GM11168 (cell line): Measurements from ENCODE around the gene DNAJC18.
"Not testable (repeated sequence)": the region's sequence is repeated elsewhere in the genome, so short reads cannot be mapped to it uniquely, and the experiment has no call there.

Experiments
- in situ Hi-C: fragments of 300-500 bp; cut with MboI; formaldehyde crosslinking; loops from one replicate; pipeline ENCODE4 v1.12.0; 2022; ENCODE audit warnings: low sequenced_read_pairs; ENCODE audit not compliant: unreplicated experiment

Gene DNAJC18

GRCh38 chr5:139439013-139439903 is at the start of gene DNAJC18:
DNAJC18 (minus strand) TSS chr5:139439525; CDS start chr5:139439445, 80 bp downstream.
- in situ Hi-C loops, result no loop called here

GRCh38 chr5:139488260-139488659 is 48.9 kb upstream of the DNAJC18 start:
- in situ Hi-C loops, result no loop called here

GRCh38 chr5:139486201-139486600 is 46.9 kb upstream of the DNAJC18 start:
- in situ Hi-C loops, result no loop called here

- in situ Hi-C loops, result not testable (repeated sequence)
These were observed 43.5 kb upstream of the DNAJC18 start for GRCh38 chr5:139482890-139483208.

GRCh38 chr5:139482050-139482889 is 42.9 kb upstream of the DNAJC18 start, which contains the start of gene STING1:
STING1 (minus strand) TSS chr5:139482758; CDS start chr5:139481704, 1,054 bp downstream.
- in situ Hi-C loops, result no loop called here

- in situ Hi-C loops, result no loop called here
These were observed 42.3 kb upstream of the DNAJC18 start for GRCh38 chr5:139481580-139482049.

- in situ Hi-C loops, result no loop called here
These were observed 41.8 kb upstream of the DNAJC18 start for GRCh38 chr5:139481122-139481533.

GRCh38 chr5:139479729-139480128 is 40.4 kb upstream of the DNAJC18 start:
- in situ Hi-C loops, result loop anchor here (10.0 kb wide), 1 partner anchor 55 kb away; no protein-coding TSS in a partner anchor

- in situ Hi-C loops, result loop anchor here (10.0 kb wide), 1 partner anchor 54 kb away; no protein-coding TSS in a partner anchor
These were observed 39.5 kb upstream of the DNAJC18 start for GRCh38 chr5:139478657-139479423.

- in situ Hi-C loops, result loop anchor here (10.0 kb wide), 1 partner anchor 51 kb away; no protein-coding TSS in a partner anchor
These were observed 36.7 kb upstream of the DNAJC18 start for GRCh38 chr5:139475865-139476617.

GRCh38 chr5:139474890-139475791 is 35.8 kb upstream of the DNAJC18 start:
- in situ Hi-C loops, result loop anchor here (10.0 kb wide), 1 partner anchor 50 kb away; no protein-coding TSS in a partner anchor

GRCh38 chr5:139473565-139473964 is 34.2 kb upstream of the DNAJC18 start:
- in situ Hi-C loops, result loop anchor here (10.0 kb wide), 1 partner anchor 49 kb away; no protein-coding TSS in a partner anchor

GRCh38 chr5:139473105-139473504 is 33.8 kb upstream of the DNAJC18 start:
- in situ Hi-C loops, result loop anchor here (10.0 kb wide), 1 partner anchor 48 kb away; no protein-coding TSS in a partner anchor

- in situ Hi-C loops, result loop anchor here (10.0 kb wide), 1 partner anchor 48 kb away; no protein-coding TSS in a partner anchor
These were observed 33.2 kb upstream of the DNAJC18 start for GRCh38 chr5:139472386-139473030.

- in situ Hi-C loops, result loop anchor here (10.0 kb wide), 1 partner anchor 46 kb away; no protein-coding TSS in a partner anchor
These were observed 31.5 kb upstream of the DNAJC18 start, which contains the start of gene SMIM33 for GRCh38 chr5:139470821-139471300. SMIM33 (plus strand) TSS chr5:139471004; CDS start chr5:139471122, 118 bp downstream.

GRCh38 chr5:139468421-139468931 is 29.2 kb upstream of the DNAJC18 start:
- in situ Hi-C loops, result no loop called here
